Large intestine (tissue), 12 donors: ENCODE results near the gene BCL7A. TPM values are rescaled to one million over a fixed set of nuclear protein-coding genes. Genes with fewer than 3 reads are reported as not detected.
A peak's percentile ranks its signal among the peaks of the same experiment; 100 is the strongest.

ENCODE experiments used
- DNase-seq, 2 donors: peaks; one replicate each; pipeline versions ENCODE4 v3.0.0 to v3.0.0-alpha.2; 2013
- H3K27ac ChIP-seq: one replicate; pipeline ENCODE4 v1.5.1; 2013; ENCODE audit warnings: low read length
- H3K27me3 ChIP-seq: 2 replicates; pipeline ENCODE4 v1.6.1; 2013; ENCODE audit warnings: low read length; ENCODE audit not compliant: control insufficient read depth, insufficient read depth
- H3K36me3 ChIP-seq: 2 replicates; pipeline ENCODE4 v1.6.1; 2013; ENCODE audit warnings: low read length; ENCODE audit not compliant: control insufficient read depth, insufficient read depth
- H3K4me1 ChIP-seq: one replicate; pipeline ENCODE4 v1.6.1; 2013; ENCODE audit warnings: low read length; ENCODE audit not compliant: control insufficient read depth, insufficient read depth
- H3K4me3 ChIP-seq: one replicate; pipeline ENCODE4 v1.5.1; 2013; ENCODE audit warnings: low read length
- H3K9me3 ChIP-seq: one replicate; pipeline ENCODE4 v1.6.1; 2013; ENCODE audit warnings: mild to moderate bottlenecking, low read depth, low read length, moderate library complexity; ENCODE audit not compliant: control insufficient read depth
- WGBS: methylation state at CpG from one replicate; pipeline ENCODE4 v1.1.5; 2013; ENCODE audit warnings: low lambda C conversion rate; ENCODE audit not compliant: insufficient coverage; 5-methylcytosine and 5-hydroxymethylcytosine counted together
- long read RNA-seq, 11 donors: transcript quantifications; one replicate each; lab custom pipeline, GENCODE V29; 2026
- polyA plus RNA-seq: library from polyadenylated mRNA; unstranded; fragments of 120-200 nt; gene quantifications from one replicate; pipeline ENCODE4 v1.2.1, GENCODE V29; 2013

The BCL7A gene
- polyA plus RNA-seq: 11.5 TPM
- long read RNA-seq, donor 1, partial matches to known transcripts: 0 of 1 reads
- long read RNA-seq, donor 1, other reads (novel, unspliced or antisense): 0 of 1 reads
- long read RNA-seq, donor 2, partial matches to known transcripts: 0 of 4 reads
- long read RNA-seq, donor 2, other reads (novel, unspliced or antisense): 0 of 4 reads
- long read RNA-seq, donor 3: 0 reads
- long read RNA-seq, donor 4: 0 reads
- long read RNA-seq, donor 5, partial matches to known transcripts: 11 of 15 reads
- long read RNA-seq, donor 5, other reads (novel, unspliced or antisense): 0 of 15 reads
- long read RNA-seq, donor 6, transcript BCL7A-201 (6 exons, 2,581 nt): major isoform, 6 of 6 reads
- long read RNA-seq, donor 6, partial matches to known transcripts: 0 of 6 reads
- long read RNA-seq, donor 6, other reads (novel, unspliced or antisense): 0 of 6 reads
- long read RNA-seq, donor 7, full-length matches to known transcripts: 2 of 2 reads
- long read RNA-seq, donor 7, partial matches to known transcripts: 0 of 2 reads
- long read RNA-seq, donor 7, other reads (novel, unspliced or antisense): 0 of 2 reads
- long read RNA-seq, donor 8, partial matches to known transcripts: 30 of 33 reads
- long read RNA-seq, donor 8, other reads (novel, unspliced or antisense): 0 of 33 reads
- long read RNA-seq, donor 9, partial matches to known transcripts: 0 of 3 reads
- long read RNA-seq, donor 9, other reads (novel, unspliced or antisense): 0 of 3 reads
- long read RNA-seq, donor 10, full-length matches to known transcripts: 9 of 9 reads
- long read RNA-seq, donor 10, partial matches to known transcripts: 0 of 9 reads
- long read RNA-seq, donor 10, other reads (novel, unspliced or antisense): 0 of 9 reads
- long read RNA-seq, donor 11, transcript BCL7A-201 (6 exons, 2,581 nt): major isoform, 5 of 5 reads
- long read RNA-seq, donor 11, partial matches to known transcripts: 0 of 5 reads
- long read RNA-seq, donor 11, other reads (novel, unspliced or antisense): 0 of 5 reads

DNA sequence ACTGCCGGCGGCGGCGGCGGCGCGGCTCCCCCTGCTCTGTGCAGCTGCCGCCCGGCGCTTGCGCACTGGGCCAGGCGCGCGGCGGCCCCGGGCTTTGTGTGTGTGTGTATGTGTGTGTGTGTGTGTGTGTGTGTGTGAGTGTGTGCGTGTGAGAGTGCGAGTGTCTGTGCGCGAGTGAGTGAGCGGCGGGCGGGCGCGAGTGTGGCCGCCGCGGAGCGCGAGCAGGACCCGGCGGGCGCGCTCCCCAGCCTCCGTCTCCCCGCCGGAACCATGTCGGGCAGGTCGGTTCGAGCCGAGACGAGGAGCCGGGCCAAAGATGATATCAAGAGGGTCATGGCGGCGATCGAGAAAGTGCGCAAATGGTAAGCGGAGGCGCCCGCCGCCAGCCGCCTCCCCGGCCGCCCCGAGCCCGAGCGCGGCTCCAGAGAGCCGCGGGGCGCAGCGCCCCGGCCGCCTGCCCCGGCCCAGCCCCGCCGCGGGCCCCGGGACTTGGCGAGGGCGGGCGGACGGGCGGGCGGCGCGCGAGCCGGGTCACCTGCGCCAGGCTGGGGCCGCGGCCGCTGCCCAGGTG is at the start of gene BCL7A:
TSS of gene BCL7A (plus strand) at position 63 of the 571 bp plus-strand sequence. CDS start at position 271, 208 bp downstream.
- DNase-seq: peak; percentile 75 to 89
- WGBS: no CpG with 5 or more reads among the region's 83 CpGs
- H3K27me3 ChIP-seq: no peaks in the 10 kb centered on the region

GRCh38 chr12:121974026-121974985 is 47.4 kb upstream of the BCL7A start:
- no peak for DNase-seq
- no peak overlapping the region for H3K4me3 ChIP-seq
- H3K9me3 ChIP-seq: peaks cover 4% of the 10 kb centered on the region
- no peaks in the 10 kb centered on the region for H3K4me1 ChIP-seq
- no peak overlapping the region for H3K27ac ChIP-seq
- WGBS: 80% methylated on average over 1 of the region's 13 CpGs
- H3K36me3 ChIP-seq: no peaks in the 10 kb centered on the region
- H3K27me3 ChIP-seq: no peaks in the 10 kb centered on the region

More for the DNA sequence above, at the start of gene BCL7A:
- peaks cover 21% of the 10 kb centered on the region for H3K4me1 ChIP-seq
- peaks cover 6% of the 10 kb centered on the region for H3K9me3 ChIP-seq
- peak within 1 kb of the TSS; percentile 68 for H3K4me3 ChIP-seq
- no peak within 1 kb of the TSS for H3K27ac ChIP-seq
- no peaks in the 10 kb centered on the region for H3K36me3 ChIP-seq

GRCh38 chr12:121975021-121975420 is 46.7 kb upstream of the BCL7A start:
- H3K27me3 ChIP-seq: no peaks in the 10 kb centered on the region
- no peaks in the 10 kb centered on the region for H3K4me1 ChIP-seq
- DNase-seq: no peak
- H3K9me3 ChIP-seq: peaks cover 4% of the 10 kb centered on the region
- H3K27ac ChIP-seq: no peak overlapping the region
- no peaks in the 10 kb centered on the region for H3K36me3 ChIP-seq
- WGBS: 100% methylated on average over 1 of the region's 6 CpGs
- no peak overlapping the region for H3K4me3 ChIP-seq

DNA sequence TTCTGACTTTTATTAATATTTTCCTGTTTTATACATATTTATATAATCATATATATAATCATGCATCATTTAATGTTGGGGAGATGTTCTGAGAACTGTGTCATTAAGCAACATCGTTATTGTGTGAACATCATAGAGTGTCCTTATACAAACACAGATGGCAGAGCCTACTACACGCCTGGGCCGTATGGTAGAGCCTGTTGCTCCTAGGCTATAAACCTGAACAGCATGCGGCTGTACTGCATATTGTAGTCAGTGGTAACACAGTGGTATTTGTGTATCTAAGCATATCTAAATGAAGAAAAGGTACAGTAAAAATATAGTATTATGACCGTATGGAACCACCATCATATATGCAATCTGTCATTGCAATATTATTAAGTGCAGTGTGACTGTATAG is 44.7 kb upstream of the BCL7A start:
- DNase-seq: no peak
- WGBS: 100% methylated on average over 1 of the region's 5 CpGs
- Histone ChIP-seq H3K27ac (no peak overlapping the region), H3K36me3 (no peaks in the 10 kb centered on the region), H3K4me1 (no peaks in the 10 kb centered on the region), H3K4me3 (no peak overlapping the region), H3K9me3 (peaks cover 4% of the 10 kb centered on the region), H3K27me3 (no peaks in the 10 kb centered on the region)

DNA sequence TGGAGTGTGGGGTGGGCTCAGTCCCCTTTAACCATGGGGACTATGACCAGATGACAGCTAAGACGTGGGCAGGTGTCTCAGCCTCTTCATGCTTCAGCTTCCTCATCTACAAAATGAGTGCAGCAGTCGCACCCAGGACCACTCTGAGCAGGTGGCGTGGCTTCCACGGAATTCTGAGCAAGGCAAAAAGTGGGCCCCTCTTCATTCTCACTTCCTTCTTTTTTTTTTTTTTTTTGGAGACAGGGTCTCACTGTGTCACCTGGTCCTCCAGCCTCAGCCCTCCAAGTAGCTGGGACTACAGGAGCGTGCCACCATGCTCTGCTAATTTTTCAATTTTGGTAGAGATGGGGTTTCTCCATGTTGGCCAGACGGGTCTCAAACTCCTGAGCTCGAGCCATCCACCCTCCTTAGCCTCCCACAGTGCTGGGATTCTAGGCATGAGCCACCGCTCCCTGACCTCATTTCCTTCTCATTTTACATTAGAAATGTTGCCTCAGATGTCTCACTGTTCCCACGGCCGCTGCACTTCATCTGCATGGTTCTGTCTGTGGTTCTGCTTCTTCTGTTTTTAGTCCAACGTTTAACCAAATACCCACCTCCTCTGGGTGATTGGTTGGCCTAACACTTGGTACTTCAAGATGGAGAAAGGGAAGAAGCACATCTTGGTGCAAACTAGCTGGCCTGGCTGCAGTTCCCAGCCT is 41.3 kb upstream of the BCL7A start:
- Histone ChIP-seq H3K36me3 (no peaks in the 10 kb centered on the region), H3K27ac (no peak overlapping the region), H3K4me1 (no peaks in the 10 kb centered on the region), H3K9me3 (no peaks in the 10 kb centered on the region), H3K27me3 (no peaks in the 10 kb centered on the region), H3K4me3 (no peak overlapping the region)
- no peak for DNase-seq
- no CpG with 5 or more reads among the region's 11 CpGs for WGBS

DNA sequence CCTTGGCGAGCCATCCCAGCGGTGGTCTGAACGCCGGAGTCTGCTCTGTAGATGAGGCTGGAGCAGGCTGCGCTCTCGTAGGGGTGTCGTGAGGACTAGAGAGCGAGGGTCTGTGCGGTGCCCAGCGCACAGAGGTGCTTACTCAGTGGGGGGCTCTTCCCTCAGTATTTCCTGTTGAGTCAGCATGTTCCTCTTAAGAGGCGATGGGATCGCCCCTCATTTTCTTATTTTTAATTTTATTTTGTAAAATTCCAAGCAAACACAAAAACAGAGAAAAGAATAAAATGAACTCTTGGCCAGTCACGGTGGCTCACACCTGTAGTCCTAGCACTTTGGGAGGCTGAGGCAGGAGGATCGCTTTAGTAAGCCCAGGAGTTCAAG is 40.8 kb upstream of the BCL7A start:
- H3K27me3 ChIP-seq: no peaks in the 10 kb centered on the region
- H3K4me3 ChIP-seq: no peak overlapping the region
- H3K4me1 ChIP-seq: no peaks in the 10 kb centered on the region
- H3K9me3 ChIP-seq: no peaks in the 10 kb centered on the region
- no peak for DNase-seq
- H3K27ac ChIP-seq: no peak overlapping the region
- H3K36me3 ChIP-seq: no peaks in the 10 kb centered on the region
- 100% methylated on average over 2 of the region's 14 CpGs for WGBS

GRCh38 chr12:121981456-121981855 is 40.2 kb upstream of the BCL7A start:
- no peak for DNase-seq
- no CpG with 5 or more reads among the region's 8 CpGs for WGBS

GRCh38 chr12:121982950-121983349 is 38.7 kb upstream of the BCL7A start:
- no peaks in the 10 kb centered on the region for H3K9me3 ChIP-seq
- 80% methylated on average over 1 of the region's 6 CpGs for WGBS
- no peak overlapping the region for H3K27ac ChIP-seq
- H3K36me3 ChIP-seq: no peaks in the 10 kb centered on the region
- H3K4me3 ChIP-seq: no peak overlapping the region
- H3K4me1 ChIP-seq: no peaks in the 10 kb centered on the region
- no peaks in the 10 kb centered on the region for H3K27me3 ChIP-seq
- DNase-seq: no peak

More at GRCh38 chr12:121981456-121981855, 40.2 kb upstream of the BCL7A start:
- no peaks in the 10 kb centered on the region for H3K27me3 ChIP-seq
- no peak overlapping the region for H3K4me3 ChIP-seq
- no peaks in the 10 kb centered on the region for H3K36me3 ChIP-seq
- no peak overlapping the region for H3K27ac ChIP-seq
- H3K9me3 ChIP-seq: no peaks in the 10 kb centered on the region
- H3K4me1 ChIP-seq: no peaks in the 10 kb centered on the region

- 53% methylated on average over 2 of the region's 13 CpGs for WGBS
- Histone ChIP-seq H3K9me3 (no peaks in the 10 kb centered on the region), H3K4me1 (no peaks in the 10 kb centered on the region), H3K27ac (no peak overlapping the region), H3K4me3 (no peak overlapping the region), H3K36me3 (no peaks in the 10 kb centered on the region), H3K27me3 (no peaks in the 10 kb centered on the region)
- no peak for DNase-seq
These were observed 38.0 kb upstream of the BCL7A start for GRCh38 chr12:121983536-121984210.
